ENCODE data around the gene ATP5ME. TPM values are rescaled to one million over a fixed set of nuclear protein-coding genes. Genes with fewer than 3 reads are reported as not detected.
"Not testable (repeated sequence)": the region's sequence is repeated elsewhere in the genome, so short reads cannot be mapped to it uniquely, and the experiment has no call there.

The ATP5ME gene
- total RNA-seq, 2 donors from 2014 or later, result 108 to 125 TPM

DNA sequence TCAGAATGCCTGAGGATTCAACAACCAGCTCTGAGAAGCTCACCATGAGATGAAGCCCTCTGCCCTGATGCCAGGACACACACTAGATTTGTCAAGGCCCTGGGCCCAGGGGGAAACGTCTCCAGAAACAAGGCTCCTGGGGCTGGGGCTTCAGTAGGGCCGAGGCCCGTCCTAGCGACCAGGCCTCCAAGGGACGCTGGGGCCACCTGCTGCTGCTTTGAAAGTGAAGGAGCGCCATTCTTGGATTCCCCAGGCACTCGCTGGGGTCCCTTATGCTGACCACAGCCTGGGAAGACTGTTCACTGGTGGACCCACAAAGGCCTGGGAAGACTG lies 24.8 kb downstream of the ATP5ME start:
- Mint-ChIP-seq H3K36me3 (ENCODE audit: insufficient read depth in 2 of 2) (no peaks in the 10 kb centered on the region), H3K4me1 (ENCODE audit: low read depth) (peaks cover 9% of the 10 kb centered on the region), H3K27me3 (ENCODE audit: low read depth) (no peaks in the 10 kb centered on the region), H3K4me3 (no peak overlapping the region), H3K9me3 (peaks cover 1 to 2% of the 10 kb centered on the region in 2 donors), H3K27ac (no peak overlapping the region)
- ATAC-seq (replicated peaks in 1 of 2) (no peak), DNase-seq (no peak)

DNA sequence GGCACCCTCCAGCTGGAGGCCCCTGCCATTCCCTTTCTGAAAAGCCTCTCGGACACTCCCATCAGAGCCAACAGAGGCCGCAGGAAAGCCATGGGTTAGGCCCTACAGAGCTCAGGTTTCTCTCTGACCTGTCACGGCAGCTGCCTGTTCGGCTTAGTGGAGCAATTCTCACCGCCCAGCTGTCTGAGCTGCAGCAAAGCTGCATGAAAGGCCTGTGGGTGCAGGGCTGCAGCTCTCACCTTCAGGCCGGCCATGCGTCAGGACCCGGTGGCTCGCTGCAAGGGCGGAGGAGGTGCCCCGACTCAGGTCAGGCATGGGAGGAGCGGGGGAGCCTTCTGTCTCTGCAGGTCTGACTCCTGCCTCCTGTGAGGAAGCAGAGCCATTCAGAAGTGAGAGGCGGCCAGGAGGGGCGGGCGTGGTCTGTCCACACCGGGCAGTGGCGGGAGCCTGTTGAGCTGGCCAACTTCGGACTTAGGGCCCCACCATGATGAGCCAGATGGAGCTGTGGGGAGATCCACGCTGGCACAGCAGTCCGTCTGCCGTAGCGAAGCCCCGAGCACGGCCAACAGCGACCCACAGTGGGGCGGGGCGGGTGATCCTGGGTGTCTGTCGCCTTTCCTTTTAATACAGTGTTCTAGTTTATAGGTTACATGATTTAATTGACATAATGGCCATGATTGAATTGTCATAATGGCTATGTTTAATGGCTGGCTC lies 25.3 kb downstream of the ATP5ME start:
- ATAC-seq (replicated peaks in 1 of 2), result no peak
- Mint-ChIP-seq H3K36me3 (ENCODE audit: insufficient read depth in 2 of 2) (no peaks in the 10 kb centered on the region), H3K27me3 (ENCODE audit: low read depth) (no peaks in the 10 kb centered on the region), H3K4me1 (ENCODE audit: low read depth) (peaks cover 9% of the 10 kb centered on the region), H3K27ac (no peak overlapping the region), H3K4me3 (no peak overlapping the region), H3K9me3 (peaks cover 1 to 2% of the 10 kb centered on the region in 2 donors)
- DNase-seq, result no peak

DNA sequence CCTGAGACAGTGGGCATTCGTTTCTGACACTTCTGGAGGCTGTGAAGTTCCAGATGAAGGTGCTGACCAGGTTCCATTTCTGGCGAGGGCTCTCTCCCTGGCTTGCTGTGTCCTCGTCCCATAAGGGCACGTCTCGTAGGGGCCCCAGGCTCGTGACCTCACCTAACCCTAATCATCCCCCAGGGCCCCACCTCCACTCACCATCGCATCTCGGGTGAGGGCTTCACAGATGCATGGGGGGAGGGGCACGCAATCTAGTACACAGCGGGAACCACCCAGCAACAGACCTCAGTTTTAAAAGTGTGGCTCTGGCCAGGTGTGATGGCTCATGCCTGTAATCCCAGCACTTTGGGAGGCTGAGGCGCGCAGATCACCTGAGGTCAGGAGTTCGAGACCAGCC lies 26.6 kb downstream of the ATP5ME start:
- Mint-ChIP-seq H3K36me3 (ENCODE audit: insufficient read depth in 2 of 2) (peaks cover 0 to 4% of the 10 kb centered on the region in 2 donors), H3K27me3 (ENCODE audit: low read depth) (no peaks in the 10 kb centered on the region), H3K9me3 (peaks cover 1 to 3% of the 10 kb centered on the region in 2 donors), H3K4me3 (peak overlapping the region in 1 of 2 donors; percentile 76), H3K27ac (no peak overlapping the region), H3K4me1 (ENCODE audit: low read depth) (peaks cover 9% of the 10 kb centered on the region)
- ATAC-seq (replicated peaks in 1 of 2) (no peak), DNase-seq (no peak)

DNA sequence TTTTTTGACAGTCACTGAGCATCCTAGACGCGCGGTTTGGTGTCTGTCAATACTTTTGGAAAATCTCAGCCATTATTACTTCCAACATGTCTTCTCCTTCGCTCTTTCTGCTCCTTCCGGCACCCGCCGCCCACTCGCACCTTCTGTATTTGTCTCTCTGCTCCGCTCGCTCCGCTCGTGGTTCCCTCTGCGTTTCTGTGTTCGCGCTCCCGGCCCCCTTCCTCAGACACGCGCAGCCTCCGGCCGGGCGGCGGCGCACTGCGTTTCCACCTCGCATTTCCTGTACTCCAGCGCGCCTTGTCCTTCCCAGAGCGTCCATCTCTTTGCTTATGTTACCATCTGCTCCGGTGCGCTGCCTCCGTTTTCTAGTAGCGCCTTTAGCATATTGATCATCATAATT lies 27.6 kb downstream of the ATP5ME start:
- ATAC-seq (replicated peaks in 1 of 2), result peak in 1 of 2 donors; percentile 62

DNA sequence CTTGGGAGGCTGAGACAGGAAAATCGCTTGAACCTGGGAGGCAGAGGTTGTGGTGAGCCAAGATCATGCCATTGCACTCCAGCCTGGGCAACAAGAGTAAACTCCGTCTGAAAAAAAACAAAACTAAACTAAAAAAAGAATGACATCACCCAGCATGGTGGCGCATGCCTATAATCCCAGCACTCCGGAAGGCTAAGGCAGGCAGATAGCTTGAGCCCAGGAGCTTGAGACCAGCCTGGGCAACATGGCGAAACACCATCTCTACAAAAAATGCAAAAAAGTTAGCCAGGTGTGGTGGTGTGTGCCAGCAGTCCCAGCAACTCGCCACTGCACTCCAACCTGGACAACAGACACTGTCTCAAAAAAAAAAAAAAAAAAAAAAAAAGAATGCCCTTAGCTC lies 31.7 kb downstream of the ATP5ME start:
- H3K9me3 Mint-ChIP-seq, result not testable (repeated sequence)

More for the DNA sequence above, 27.6 kb downstream of the ATP5ME start:
- Mint-ChIP-seq H3K27ac (no peak overlapping the region), H3K36me3 (ENCODE audit: insufficient read depth in 2 of 2) (peaks cover 0 to 4% of the 10 kb centered on the region in 2 donors), H3K4me3 (peak overlapping the region; percentile 27 to 76), H3K27me3 (ENCODE audit: low read depth) (no peaks in the 10 kb centered on the region), H3K9me3 (peaks cover 1 to 3% of the 10 kb centered on the region in 2 donors), H3K4me1 (ENCODE audit: low read depth) (peaks cover 9% of the 10 kb centered on the region)
- peak in 1 of 2 donors; percentile 39 for DNase-seq

DNA sequence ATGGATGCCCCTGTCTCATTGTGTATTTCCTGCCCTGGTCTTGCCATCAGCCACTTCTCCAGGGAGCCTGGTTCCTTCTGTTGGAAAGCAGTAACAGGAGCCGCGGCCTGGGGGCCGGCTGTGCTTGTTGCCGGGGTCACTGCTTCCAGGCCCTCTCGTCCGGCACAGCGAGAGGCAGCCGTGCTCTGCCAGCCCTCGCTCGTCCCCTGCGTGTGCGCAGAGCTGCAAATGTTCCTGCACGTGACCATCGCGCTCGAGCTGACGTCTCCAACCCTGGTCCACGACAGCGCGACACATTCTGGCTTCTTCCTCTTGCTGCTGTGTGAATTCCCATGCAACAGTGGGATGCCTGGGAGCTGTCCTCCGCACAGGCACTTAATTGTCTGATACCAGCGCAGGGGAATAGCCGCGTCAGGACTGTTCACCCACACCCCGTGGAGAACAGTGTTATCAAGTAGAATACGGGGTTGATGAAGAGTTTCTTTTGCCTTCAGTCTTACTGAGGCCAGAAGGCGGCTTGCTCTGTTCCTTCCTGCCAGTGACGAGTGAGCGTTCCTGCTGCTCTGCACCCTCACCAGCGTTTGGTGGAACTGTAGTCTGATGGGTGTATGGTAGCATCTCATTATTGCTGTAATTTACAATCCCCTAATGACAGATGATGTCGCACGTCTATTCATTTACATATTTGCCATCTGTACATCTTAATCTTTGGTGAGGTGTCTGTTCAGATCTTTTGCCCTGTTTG lies 36.4 kb downstream of the ATP5ME start:
- Mint-ChIP-seq H3K27ac (no peak overlapping the region), H3K9me3 (peaks cover 0 to 5% of the 10 kb centered on the region in 2 donors), H3K27me3 (ENCODE audit: low read depth) (no peaks in the 10 kb centered on the region), H3K4me1 (ENCODE audit: low read depth) (no peaks in the 10 kb centered on the region), H3K36me3 (ENCODE audit: insufficient read depth in 2 of 2) (peaks cover 0 to 3% of the 10 kb centered on the region in 2 donors), H3K4me3 (no peak overlapping the region)
- ATAC-seq (replicated peaks in 1 of 2) (no peak), DNase-seq (no peak)

More for the DNA sequence above, 31.7 kb downstream of the ATP5ME start:
- not testable (repeated sequence) for H3K27me3 Mint-ChIP-seq (ENCODE audit: low read depth); H3K4me3 Mint-ChIP-seq; H3K27ac Mint-ChIP-seq; H3K4me1 Mint-ChIP-seq (ENCODE audit: low read depth); H3K36me3 Mint-ChIP-seq (ENCODE audit: insufficient read depth in 2 of 2); DNase-seq; ATAC-seq (replicated peaks in 1 of 2)

DNA sequence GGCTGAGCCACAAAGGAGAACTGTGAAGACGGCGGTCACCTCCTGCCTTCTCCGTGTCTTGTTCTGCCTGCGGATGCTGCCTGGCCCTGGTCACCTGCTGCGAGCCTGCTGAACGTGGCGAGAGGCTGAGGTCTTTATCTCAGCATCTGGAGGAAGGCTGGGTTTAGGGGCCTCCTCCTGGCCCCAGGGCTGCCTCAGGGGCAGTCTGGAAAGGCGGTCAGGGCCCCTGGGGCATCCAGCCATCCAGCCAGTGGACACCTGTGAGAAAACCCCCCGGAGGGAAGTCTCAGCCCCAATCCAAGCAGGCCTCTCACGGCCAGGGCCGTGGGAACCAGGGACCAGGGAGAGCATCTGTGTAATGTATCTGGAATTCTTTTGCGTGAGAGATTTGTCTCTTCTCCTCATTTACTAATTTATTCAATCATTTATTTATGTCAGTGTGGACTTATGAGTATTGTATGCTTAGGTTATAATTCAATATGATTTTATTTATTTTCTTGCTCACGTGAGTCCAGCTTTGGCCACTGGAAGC lies 37.4 kb downstream of the ATP5ME start:
- Mint-ChIP-seq H3K36me3 (ENCODE audit: insufficient read depth in 2 of 2) (peaks cover 0 to 3% of the 10 kb centered on the region in 2 donors), H3K27ac (no peak overlapping the region), H3K27me3 (ENCODE audit: low read depth) (no peaks in the 10 kb centered on the region), H3K4me3 (no peak overlapping the region), H3K9me3 (peaks cover 0 to 11% of the 10 kb centered on the region in 2 donors), H3K4me1 (ENCODE audit: low read depth) (no peaks in the 10 kb centered on the region)
- DNase-seq (no peak), ATAC-seq (replicated peaks in 1 of 2) (no peak)

DNA sequence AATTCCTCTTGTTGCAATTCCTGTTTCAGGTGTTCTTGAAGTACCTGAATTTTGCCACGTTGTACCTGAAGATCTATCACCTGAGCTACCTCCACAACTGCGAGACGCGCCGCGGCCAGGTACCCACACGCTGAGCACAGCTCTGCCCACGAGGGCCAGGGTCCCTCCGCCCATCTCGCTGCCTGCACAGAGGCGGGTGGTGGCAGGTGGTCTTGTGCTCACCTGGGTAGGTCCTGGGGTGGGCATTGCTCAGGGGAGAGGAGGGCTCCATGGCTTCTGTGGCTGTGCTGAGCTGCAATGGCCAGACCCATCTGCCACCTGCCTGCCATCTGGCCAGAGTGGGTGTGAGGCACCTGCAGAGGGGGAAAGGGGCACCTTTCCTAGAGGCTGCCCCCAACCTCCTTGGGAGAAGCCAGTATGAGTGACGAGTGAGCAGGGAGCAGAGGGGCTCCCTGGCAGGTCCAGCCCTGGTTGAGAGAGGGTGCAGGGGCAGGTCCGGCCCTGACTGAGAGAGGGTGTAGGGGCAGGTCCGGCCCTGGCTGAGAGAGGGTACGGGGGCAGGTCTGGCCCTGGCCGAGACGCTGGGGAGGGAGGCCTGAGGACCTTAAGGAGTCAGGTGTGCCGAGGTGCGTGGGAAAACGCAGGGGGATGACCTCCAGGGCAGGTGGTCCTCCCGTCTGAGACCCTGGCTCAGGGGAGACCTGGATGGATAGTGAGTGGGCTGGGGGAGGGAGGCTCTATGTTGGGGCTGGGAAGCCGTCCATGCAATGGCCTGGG lies 38.0 kb downstream of the ATP5ME start:
- Mint-ChIP-seq H3K36me3 (ENCODE audit: insufficient read depth in 2 of 2) (peaks cover 0 to 1% of the 10 kb centered on the region in 2 donors), H3K9me3 (peaks cover 4 to 15% of the 10 kb centered on the region in 2 donors), H3K27ac (no peak overlapping the region), H3K4me3 (no peak overlapping the region), H3K4me1 (ENCODE audit: low read depth) (no peaks in the 10 kb centered on the region), H3K27me3 (ENCODE audit: low read depth) (no peaks in the 10 kb centered on the region)
- no peak for ATAC-seq (replicated peaks in 1 of 2)
- no peak for DNase-seq

DNA sequence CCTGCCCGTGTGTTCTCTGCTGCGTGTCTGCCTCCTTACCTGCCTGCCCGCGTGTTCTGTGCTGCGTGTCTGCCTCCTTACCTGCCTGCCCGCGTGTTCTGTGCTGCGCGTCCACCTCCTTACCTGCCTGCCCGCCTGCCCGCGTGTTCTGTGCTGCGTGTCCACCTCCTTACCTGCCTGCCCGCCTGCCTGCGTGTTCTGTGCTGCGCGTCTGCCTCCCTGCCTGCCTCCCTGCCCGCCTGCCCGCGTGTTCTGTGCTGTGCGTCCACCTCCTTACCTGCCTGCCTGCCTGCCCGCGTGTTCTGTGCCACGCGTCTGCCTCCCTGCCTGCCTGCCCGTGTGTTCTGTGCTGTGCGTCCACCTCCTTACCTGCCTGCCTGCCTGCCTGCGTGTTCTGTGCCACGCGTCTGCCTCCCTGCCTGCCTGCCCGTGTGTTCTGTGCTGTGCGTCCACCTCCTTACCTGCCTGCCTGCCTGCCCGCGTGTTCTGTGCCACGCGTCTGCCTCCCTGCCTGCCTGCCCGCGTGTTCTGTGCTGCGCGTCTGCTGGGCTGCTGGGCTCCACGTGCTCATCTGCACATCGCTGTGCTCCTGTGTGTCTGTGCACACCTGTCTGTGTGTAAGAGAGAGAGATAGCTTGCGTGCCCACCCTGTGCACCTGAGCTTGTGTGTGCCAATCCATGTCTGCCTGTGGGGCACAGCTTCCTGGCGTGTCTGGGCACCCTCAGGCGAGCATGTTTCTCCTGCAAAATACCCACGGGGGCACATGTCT lies 38.8 kb downstream of the ATP5ME start:
- not testable (repeated sequence) for H3K27me3 Mint-ChIP-seq (ENCODE audit: low read depth); DNase-seq; H3K4me3 Mint-ChIP-seq; ATAC-seq (replicated peaks in 1 of 2); H3K36me3 Mint-ChIP-seq (ENCODE audit: insufficient read depth in 2 of 2); H3K4me1 Mint-ChIP-seq (ENCODE audit: low read depth); H3K27ac Mint-ChIP-seq
- peaks cover 4 to 12% of the 10 kb centered on the region in 2 donors for H3K9me3 Mint-ChIP-seq

DNA sequence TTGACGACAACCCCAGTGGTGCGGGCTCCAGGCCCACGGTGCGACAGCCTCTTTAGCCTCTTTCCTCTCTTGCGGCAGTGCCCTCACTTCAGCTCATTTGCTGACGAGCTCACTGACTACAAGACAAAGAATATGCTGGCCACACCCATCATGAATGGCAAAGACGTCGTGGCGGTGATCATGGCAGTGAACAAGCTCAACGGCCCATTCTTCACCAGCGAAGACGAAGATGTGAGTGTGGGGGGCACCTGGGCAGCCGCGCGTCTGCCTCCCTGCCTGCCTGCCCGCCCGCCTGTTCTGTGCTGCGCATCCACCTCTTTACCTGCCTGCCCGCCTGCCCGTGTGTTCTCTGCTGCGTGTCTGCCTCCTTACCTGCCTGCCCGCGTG lies 39.5 kb downstream of the ATP5ME start:
- DNase-seq (no peak), ATAC-seq (replicated peaks in 1 of 2) (no peak)
- Mint-ChIP-seq H3K27me3 (ENCODE audit: low read depth) (no peaks in the 10 kb centered on the region), H3K4me3 (no peak overlapping the region), H3K9me3 (peaks cover 4 to 12% of the 10 kb centered on the region in 2 donors), H3K4me1 (ENCODE audit: low read depth) (no peaks in the 10 kb centered on the region), H3K27ac (no peak overlapping the region), H3K36me3 (ENCODE audit: insufficient read depth in 2 of 2) (no peaks in the 10 kb centered on the region)

DNA sequence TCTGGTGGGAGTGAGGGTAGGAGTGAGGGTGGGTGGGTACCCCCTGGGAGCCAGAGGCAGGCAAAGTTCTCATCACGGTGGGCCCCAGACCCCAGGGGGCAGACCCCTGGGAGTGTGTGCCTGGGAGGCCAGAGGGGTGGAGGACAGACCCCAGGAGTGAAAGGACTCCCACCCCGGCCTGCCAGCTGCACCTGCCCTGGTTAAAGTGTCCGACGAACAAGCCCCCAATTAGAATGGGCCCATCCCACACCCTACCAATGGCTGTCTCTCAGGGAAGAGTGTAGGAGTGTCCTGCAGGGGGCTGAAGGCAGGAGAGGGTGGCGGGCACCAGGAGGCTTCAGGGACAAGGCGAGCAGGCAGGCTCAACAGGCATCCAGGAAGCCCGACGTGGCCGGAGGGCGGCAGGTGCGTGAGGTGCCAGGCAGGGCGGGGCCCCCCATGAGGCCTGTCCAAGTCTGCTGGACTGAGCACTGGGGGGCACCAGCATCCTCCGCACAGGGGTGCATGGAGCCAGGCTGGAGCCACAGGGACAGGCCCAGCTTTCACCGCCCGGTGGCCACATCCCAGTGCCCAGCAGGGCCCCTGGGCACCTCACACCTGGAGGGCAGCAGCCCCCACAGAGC lies 40.0 kb downstream of the ATP5ME start:
- H3K27me3 Mint-ChIP-seq (ENCODE audit: low read depth), result no peaks in the 10 kb centered on the region
- no peaks in the 10 kb centered on the region for H3K36me3 Mint-ChIP-seq (ENCODE audit: insufficient read depth in 2 of 2)
- H3K4me1 Mint-ChIP-seq (ENCODE audit: low read depth), result no peaks in the 10 kb centered on the region
- no peak overlapping the region for H3K27ac Mint-ChIP-seq
- H3K9me3 Mint-ChIP-seq, result peaks cover 4 to 12% of the 10 kb centered on the region in 2 donors
- ATAC-seq (replicated peaks in 1 of 2) (no peak), DNase-seq (no peak)
- no peak overlapping the region for H3K4me3 Mint-ChIP-seq

DNA sequence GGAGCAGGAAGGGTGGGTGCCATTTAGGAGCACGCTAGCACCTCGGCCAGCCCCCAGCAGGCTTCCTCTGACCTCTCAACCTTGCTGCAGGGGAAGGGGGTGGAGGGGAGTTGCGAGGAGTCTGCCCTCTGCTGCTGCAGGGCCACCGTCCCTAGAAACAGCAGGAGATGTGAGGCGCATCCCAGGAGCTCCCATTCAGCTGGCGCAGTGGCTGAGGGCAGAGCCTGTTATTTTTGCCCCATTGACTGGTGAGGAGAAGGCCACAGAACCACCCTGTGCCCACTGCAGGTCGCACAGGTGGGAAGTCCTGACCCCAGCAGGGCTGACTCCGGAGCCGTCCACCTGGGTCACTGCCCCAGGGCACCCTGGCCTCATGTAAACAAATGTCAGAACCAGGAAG lies 40.7 kb downstream of the ATP5ME start:
- Mint-ChIP-seq H3K36me3 (ENCODE audit: insufficient read depth in 2 of 2) (no peaks in the 10 kb centered on the region), H3K9me3 (peaks cover 4 to 12% of the 10 kb centered on the region in 2 donors), H3K4me1 (ENCODE audit: low read depth) (no peaks in the 10 kb centered on the region), H3K27me3 (ENCODE audit: low read depth) (no peaks in the 10 kb centered on the region), H3K4me3 (no peak overlapping the region), H3K27ac (no peak overlapping the region)
- no peak for ATAC-seq (replicated peaks in 1 of 2)
- no peak for DNase-seq

Measured in activated T-cell treated with anti-CD3 and anti-CD28 coated beads, Interleukin-2, amount 50 U/mL, for 72 hours (primary cell).